Endothelial cell of umbilical vein (primary cell): ENCODE data around the gene PRDM2. TPM values are rescaled to one million over a fixed set of nuclear protein-coding genes. Genes with fewer than 3 reads are reported as not detected.

Experiments
- BruUV-seq: library from RNA; stranded (reverse); fragments of 400-500 nt; replicated peaks from 2 replicates; lab custom pipeline; 2021; lab: Mats Ljungman, UMichigan
- CTCF ChIA-PET: fragments of 300-600, 350-600 bp; sonication (Branson Sonifier 250); formaldehyde crosslinking; loops from one replicate; lab custom pipeline; 2021; ENCODE audit warnings: antibody characterized with exemption, inconsistent platforms; lab: Charles Lee
- POLR2A ChIA-PET: fragments of 300-600, 350-600 bp; sonication (Branson Sonifier 250); formaldehyde crosslinking; loops from one replicate; lab custom pipeline; 2021; ENCODE audit warnings: antibody characterized with exemption, inconsistent platforms; lab: Charles Lee
- DNase-seq: peaks from one replicate; pipeline ENCODE4 v3.0.0-alpha.2; 2011; ENCODE audit warnings: low read depth, low spot score
- FAIRE-seq: peaks from 2 replicates; lab custom pipeline; 2011; peaks lifted over from hg19 to GRCh38; lab: Jason Lieb, UNC
- H2AFZ ChIP-seq: 2 replicates; pipeline ENCODE4 v1.6.0; 2012; ENCODE audit warnings: low read depth, low read length, control low read depth, inconsistent platforms
- H3K27ac ChIP-seq: 2 replicates; pipeline ENCODE4 v1.5.1; 2011; ENCODE audit warnings: low read depth, mild to moderate bottlenecking, control low read depth, low read length, moderate library complexity; ENCODE audit not compliant: insufficient read depth
- H3K27me3 ChIP-seq, 2 experiments: 2 replicates each; pipeline versions ENCODE4 v1.6.0 to v1.6.1; 2011; ENCODE audit warnings: low read length in 2 of 2, mixed read lengths in 1 of 2; ENCODE audit not compliant: control insufficient read depth in 2 of 2, insufficient read depth in 2 of 2
- H3K36me3 ChIP-seq, 2 experiments: 2 replicates in 1 of 2; 3 replicates in 1 of 2; pipeline ENCODE4 v1.5.1; 2011; ENCODE audit warnings: low read length in 2 of 2, mild to moderate bottlenecking in 1 of 2, moderate library complexity in 1 of 2; ENCODE audit not compliant: control insufficient read depth in 2 of 2, insufficient read depth in 2 of 2; ENCODE audit errors: extremely low read depth in 1 of 2
- H3K4me1 ChIP-seq: 3 replicates; pipeline ENCODE4 v1.5.1; 2011; ENCODE audit warnings: mild to moderate bottlenecking, low read length; ENCODE audit not compliant: control insufficient read depth, insufficient read depth; ENCODE audit errors: extremely low read depth
- H3K4me2 ChIP-seq: 2 replicates; pipeline ENCODE4 v1.6.1; 2011; ENCODE audit warnings: low read length, control low read depth, mixed read lengths; ENCODE audit not compliant: insufficient read depth
- H3K4me3 ChIP-seq, 3 experiments: fragments of 200-600 bp in 1 of 3; sonication (generic), shearing (Covaris generic) in 1 of 3; replicated peaks in 1 of 3; 2 replicates each; pipeline ENCODE4 v1.5.1; 2011 to 2016; ENCODE audit warnings: control low read depth in 3 of 3, low read length in 3 of 3, mild to moderate bottlenecking in 2 of 3, inconsistent platforms in 1 of 3, low read depth in 1 of 3, moderate library complexity in 1 of 3; ENCODE audit not compliant: insufficient read depth in 1 of 3
- H3K79me2 ChIP-seq: 2 replicates; pipeline ENCODE4 v1.6.0; 2012; ENCODE audit warnings: low read length, inconsistent platforms; ENCODE audit not compliant: control insufficient read depth, insufficient read depth
- H3K9ac ChIP-seq: replicated peaks from 2 replicates; pipeline ENCODE3; 2011; ENCODE audit warnings: low read length, control low read depth; ENCODE audit not compliant: insufficient read depth; ENCODE audit errors: extremely low read depth
- H3K9me1 ChIP-seq: replicated peaks from 3 replicates; pipeline ENCODE4 v1.6.0; 2011; ENCODE audit warnings: mild to moderate bottlenecking, low read length; ENCODE audit not compliant: control insufficient read depth, insufficient read depth; ENCODE audit errors: extremely low read depth
- H3K9me3 ChIP-seq: replicated peaks from 2 replicates; pipeline ENCODE4 v1.5.1; 2012; ENCODE audit warnings: low read length, inconsistent platforms; ENCODE audit not compliant: control insufficient read depth, insufficient read depth
- H4K20me1 ChIP-seq: replicated peaks from 2 replicates; pipeline ENCODE3; 2011; ENCODE audit warnings: mild to moderate bottlenecking, low read length; ENCODE audit not compliant: control insufficient read depth, insufficient read depth; ENCODE audit errors: extremely low read depth
- FOS ChIP-seq: IDR thresholded peaks from 2 replicates; pipeline ENCODE4 v1.6.1; 2011; ENCODE audit warnings: mild to moderate bottlenecking, low read length, moderate library complexity, borderline replicate concordance; ENCODE audit not compliant: insufficient read depth
- GATA2 ChIP-seq: IDR thresholded peaks from 2 replicates; pipeline ENCODE4 v1.7.0; 2011; ENCODE audit warnings: low read depth, mild to moderate bottlenecking, moderate library complexity, mixed read lengths, low read length; ENCODE audit not compliant: insufficient read length, insufficient read depth
- JUN ChIP-seq: IDR thresholded peaks from 2 replicates; pipeline ENCODE4 v1.6.1; 2011; ENCODE audit warnings: borderline replicate concordance, low read depth; ENCODE audit not compliant: insufficient read length, insufficient read depth
- MYC ChIP-seq: IDR thresholded peaks from one replicate; pipeline ENCODE4 v1.6.1; 2011; ENCODE audit warnings: mild to moderate bottlenecking, low read depth, low read length
- POLR2A ChIP-seq: IDR thresholded peaks from 2 replicates; pipeline ENCODE4 v1.6.1; 2012; ENCODE audit warnings: low read depth, mild to moderate bottlenecking, control low read depth, low read length
- dilution Hi-C: fragments of 300-500 bp; cut with MboI; formaldehyde crosslinking; loops from one replicate; pipeline ENCODE4 v1.15.0; 2019; ENCODE audit warnings: low sequenced_read_pairs; ENCODE audit not compliant: extremely low pct_ligation_motif_present
- intact Hi-C: fragments of 100-400 bp; cut with micrococcal nuclease; formaldehyde crosslinking; loops from one replicate; pipeline ENCODE4 v1.10.0; 2022
- polyA plus RNA-seq, 4 experiments: library from polyadenylated mRNA; depleted of rRNA in 3 of 4; stranded (reverse) in 3 of 4; unstranded in 1 of 4; fragments of >200 nt; gene quantifications; 2 replicates each; pipeline versions ENCODE4 v1.2.1 to v1.2.3, GENCODE V29; 2011 to 2012; ENCODE audit warnings: missing spikeins in 1 of 4
- total RNA-seq: library from RNA; stranded (reverse); gene quantifications from 2 replicates; pipeline ENCODE4 v1.2.3, GENCODE V29; 2021
- TF ChIP-seq, protein P1 (sequence below), 2 donors: IDR thresholded peaks; 1 replicate in 1 of 2; 2 replicates in 1 of 2; pipeline ENCODE4 v1.5.1; 2011; ENCODE audit warnings: low read length in 2 of 2, mild to moderate bottlenecking in 2 of 2, moderate library complexity in 2 of 2, control low read depth in 1 of 2, inconsistent platforms in 1 of 2, low read depth in 1 of 2; ENCODE audit not compliant: insufficient read depth in 1 of 2; ENCODE audit errors: extremely low read depth in 1 of 2
- TF ChIP-seq, protein P2 (sequence below): IDR thresholded peaks from 2 replicates; pipeline ENCODE4 v1.6.1; 2011; ENCODE audit not compliant: insufficient read depth, insufficient read length

Gene PRDM2
- total and polyA plus RNA-seq, 2 donors (not counting 3 experiments of a cell fraction or from before 2014, with no cell fraction given) = 11.3 to 35.7 TPM

DNA sequence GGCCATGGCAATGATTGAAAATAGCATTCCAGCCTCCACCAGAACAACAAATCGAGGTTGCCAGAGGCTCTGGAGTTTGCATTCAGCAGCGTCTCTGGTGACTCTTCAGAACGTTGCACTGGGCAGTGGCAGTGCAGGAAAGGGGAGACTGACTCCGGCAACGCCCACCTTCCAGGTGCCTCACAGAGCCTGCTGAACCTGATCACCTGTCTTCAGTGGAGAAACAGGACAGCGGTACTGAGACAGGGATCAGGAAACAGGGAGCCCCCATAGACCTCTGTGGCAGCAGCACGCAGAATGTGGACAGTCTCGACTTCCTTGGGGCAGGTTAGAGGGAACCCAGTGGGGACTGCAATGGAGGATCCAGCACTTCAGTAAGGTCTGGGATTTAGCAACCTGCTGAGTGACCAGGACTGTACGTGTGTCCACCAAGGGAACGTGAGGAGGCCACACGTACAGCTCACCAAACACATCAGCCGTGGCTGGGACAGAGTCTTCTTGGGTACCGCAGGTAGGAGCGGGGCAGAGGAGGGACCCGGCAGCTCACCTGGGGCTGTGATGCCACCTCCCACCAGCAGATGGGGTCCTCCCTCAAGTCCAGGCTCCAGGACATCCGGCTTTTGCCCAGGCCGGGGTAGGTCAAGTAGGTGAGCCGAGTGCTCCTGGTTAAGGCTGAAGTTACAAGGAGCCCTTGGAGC is 128.6 kb downstream of the PRDM2 start:
- Histone ChIP-seq H4K20me1 (no peaks in the 10 kb centered on the region), H3K4me3 (no peak overlapping the region), H3K9me3 (no peaks in the 10 kb centered on the region), H2AFZ (no peak overlapping the region), H3K9me1 (no peaks in the 10 kb centered on the region), H3K27me3 (no peaks in the 10 kb centered on the region), H3K79me2 (no peaks in the 10 kb centered on the region), H3K4me2 (no peak overlapping the region), H3K4me1 (no peaks in the 10 kb centered on the region), H3K9ac (no peak overlapping the region), H3K36me3 (no peaks in the 10 kb centered on the region), H3K27ac (no peak overlapping the region)
- dilution Hi-C loops = no loop called here
- no peak for FAIRE-seq
- no peak for DNase-seq
- intact Hi-C loops = no loop called here
- TF ChIP-seq POLR2A (no peak), FOS (no peak)
- TF ChIP-seq, protein P1, sequence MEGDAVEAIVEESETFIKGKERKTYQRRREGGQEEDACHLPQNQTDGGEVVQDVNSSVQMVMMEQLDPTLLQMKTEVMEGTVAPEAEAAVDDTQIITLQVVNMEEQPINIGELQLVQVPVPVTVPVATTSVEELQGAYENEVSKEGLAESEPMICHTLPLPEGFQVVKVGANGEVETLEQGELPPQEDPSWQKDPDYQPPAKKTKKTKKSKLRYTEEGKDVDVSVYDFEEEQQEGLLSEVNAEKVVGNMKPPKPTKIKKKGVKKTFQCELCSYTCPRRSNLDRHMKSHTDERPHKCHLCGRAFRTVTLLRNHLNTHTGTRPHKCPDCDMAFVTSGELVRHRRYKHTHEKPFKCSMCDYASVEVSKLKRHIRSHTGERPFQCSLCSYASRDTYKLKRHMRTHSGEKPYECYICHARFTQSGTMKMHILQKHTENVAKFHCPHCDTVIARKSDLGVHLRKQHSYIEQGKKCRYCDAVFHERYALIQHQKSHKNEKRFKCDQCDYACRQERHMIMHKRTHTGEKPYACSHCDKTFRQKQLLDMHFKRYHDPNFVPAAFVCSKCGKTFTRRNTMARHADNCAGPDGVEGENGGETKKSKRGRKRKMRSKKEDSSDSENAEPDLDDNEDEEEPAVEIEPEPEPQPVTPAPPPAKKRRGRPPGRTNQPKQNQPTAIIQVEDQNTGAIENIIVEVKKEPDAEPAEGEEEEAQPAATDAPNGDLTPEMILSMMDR (IDR thresholded peaks at IDR 0.05; ENCODE audit: extremely low read depth in 1 of 2, insufficient read depth in 1 of 2, low read depth in 1 of 2, low read length in 2 of 2) = peak in 1 of 2 donors; percentile 30
- no TSS peak for BruUV-seq
- ChIA-PET CTCF (interaction anchor here (1.3 kb wide), 1 partner anchor 1218 kb away, joined by 6 read pairs; no protein-coding TSS in a partner anchor), POLR2A (no interaction called here)

DNA sequence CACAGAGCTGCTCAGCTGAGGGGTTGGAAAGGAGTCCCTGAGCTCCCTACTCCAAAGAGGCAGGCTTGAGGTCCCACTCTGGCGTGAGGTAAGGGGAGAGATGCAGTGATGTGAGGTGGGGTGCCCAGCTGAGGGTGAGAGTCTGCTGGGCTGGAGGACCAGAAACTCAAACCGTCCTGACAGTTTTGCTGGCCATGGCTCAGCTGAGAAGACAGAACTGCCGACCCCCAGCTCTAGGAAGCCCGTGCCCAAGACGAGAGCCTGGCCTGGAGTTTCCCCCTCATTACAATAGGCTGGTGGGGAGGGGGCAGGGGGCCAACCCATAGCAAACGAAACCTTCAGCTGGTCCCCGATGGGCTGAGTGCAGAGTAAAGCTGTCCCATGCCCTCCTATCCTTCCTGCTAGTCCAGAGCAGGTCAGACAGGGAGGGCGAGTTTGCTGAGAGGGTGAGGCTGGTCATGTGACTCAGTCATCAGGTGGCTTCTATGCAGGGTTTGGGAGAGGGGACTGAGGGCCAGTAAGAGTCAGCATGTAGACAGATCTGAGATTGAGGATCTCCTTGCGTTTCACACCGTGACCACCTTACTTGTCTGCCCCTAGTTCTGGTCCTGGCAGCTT is 129.3 kb downstream of the PRDM2 start:
- CTCF ChIA-PET = interaction anchor here (1.3 kb wide), 1 partner anchor 1218 kb away, joined by 6 read pairs; no protein-coding TSS in a partner anchor
- no TSS peak for BruUV-seq

More for the DNA sequence above, 129.3 kb downstream of the PRDM2 start:
- no peaks in the 10 kb centered on the region for H3K79me2 ChIP-seq
- no peaks in the 10 kb centered on the region for H3K9me3 ChIP-seq
- H3K9me1 ChIP-seq = no peaks in the 10 kb centered on the region
- no peaks in the 10 kb centered on the region for H3K36me3 ChIP-seq
- no peak overlapping the region for H3K4me3 ChIP-seq
- intact Hi-C loops (no loop called here), dilution Hi-C loops (no loop called here)
- H3K27me3 ChIP-seq = no peaks in the 10 kb centered on the region
- H3K9ac ChIP-seq = no peak overlapping the region
- FAIRE-seq = no peak
- POLR2A ChIA-PET = no interaction called here
- no peak for DNase-seq
- H3K4me1 ChIP-seq = no peaks in the 10 kb centered on the region
- no peaks in the 10 kb centered on the region for H4K20me1 ChIP-seq
- H2AFZ ChIP-seq = no peak overlapping the region
- no peak overlapping the region for H3K27ac ChIP-seq
- no peak overlapping the region for H3K4me2 ChIP-seq
- TF ChIP-seq MYC (no peak), GATA2 (no peak), JUN (no peak), POLR2A (no peak), FOS (no peak)
- TF ChIP-seq, protein P2, sequence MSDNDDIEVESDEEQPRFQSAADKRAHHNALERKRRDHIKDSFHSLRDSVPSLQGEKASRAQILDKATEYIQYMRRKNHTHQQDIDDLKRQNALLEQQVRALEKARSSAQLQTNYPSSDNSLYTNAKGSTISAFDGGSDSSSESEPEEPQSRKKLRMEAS = no peak
